ENCODE data around the gene KHSRP. TPM values are rescaled to one million over a fixed set of nuclear protein-coding genes. Genes with fewer than 3 reads are reported as not detected.

The KHSRP gene
- total RNA-seq, result 152 TPM

- intact Hi-C loops (cut with DNase I), result loop anchor here (1.0 to 10.0 kb wide), 4 partner anchors 31 to 520 kb away; partner anchors contain the start of genes GPR108, GTF2F1, NDUFA11 and TRIP10
- peaks cover 13 to 21% of the 10 kb centered on the region in 2 donors for H3K4me1 ChIP-seq
These were observed at the start of gene KHSRP for GRCh38 chr19:6424195-6424938. TSS of gene KHSRP (minus strand) at chr19:6424811. CDS start at chr19:6424701, 110 bp downstream.

GRCh38 chr19:6473647-6474046 lies 49.0 kb upstream of the KHSRP start:
- DNase-seq (ENCODE audit: low spot score in 2 of 2), result no peak
- no peaks in the 10 kb centered on the region for H3K9me3 ChIP-seq
- peaks cover 11% of the 10 kb centered on the region for H3K27me3 ChIP-seq
- intact Hi-C loops (cut with DNase I), result no loop called here
- H3K4me1 ChIP-seq, result no peaks in the 10 kb centered on the region
- no peak overlapping the region for H3K4me3 ChIP-seq
- TF ChIP-seq CTCF (IDR thresholded peaks at IDR 0.05), result no peak
- no peak overlapping the region for H3K27ac ChIP-seq
- no peaks in the 10 kb centered on the region for H3K36me3 ChIP-seq

More at GRCh38 chr19:6424195-6424938, at the start of gene KHSRP:
- Histone ChIP-seq H3K9me3 (no peaks in the 10 kb centered on the region), H3K4me3 (peak within 1 kb of the TSS; percentile 89 to 95), H3K36me3 (peaks cover 19 to 21% of the 10 kb centered on the region in 2 donors), H3K27ac (peak within 1 kb of the TSS; percentile 83 to 87), H3K27me3 (no peaks in the 10 kb centered on the region)
- TF ChIP-seq CTCF (IDR thresholded peaks at IDR 0.05), result no peak
- DNase-seq (ENCODE audit: low spot score in 2 of 2), result no peak

GRCh38 chr19:6472713-6473112 lies 48.1 kb upstream of the KHSRP start:
- H3K36me3 ChIP-seq, result no peaks in the 10 kb centered on the region
- no peak overlapping the region for H3K27ac ChIP-seq
- peaks cover 11% of the 10 kb centered on the region for H3K27me3 ChIP-seq
- no peak for TF ChIP-seq CTCF (IDR thresholded peaks at IDR 0.05)
- no peak for DNase-seq (ENCODE audit: low spot score in 2 of 2)
- H3K9me3 ChIP-seq, result no peaks in the 10 kb centered on the region
- intact Hi-C loops (cut with DNase I), result no loop called here
- H3K4me1 ChIP-seq, result no peaks in the 10 kb centered on the region
- H3K4me3 ChIP-seq, result no peak overlapping the region

GRCh38 chr19:6471076-6471475 lies 46.5 kb upstream of the KHSRP start:
- H3K4me3 ChIP-seq, result no peak overlapping the region
- no peaks in the 10 kb centered on the region for H3K36me3 ChIP-seq
- no peak for DNase-seq (ENCODE audit: low spot score in 2 of 2)
- peaks cover under 1% of the 10 kb centered on the region for H3K27me3 ChIP-seq
- TF ChIP-seq CTCF (IDR thresholded peaks at IDR 0.05), result no peak
- H3K27ac ChIP-seq, result no peak overlapping the region
- H3K9me3 ChIP-seq, result no peaks in the 10 kb centered on the region
- H3K4me1 ChIP-seq, result no peaks in the 10 kb centered on the region
- intact Hi-C loops (cut with DNase I), result no loop called here

GRCh38 chr19:6470173-6470572 lies 45.6 kb upstream of the KHSRP start:
- H3K4me1 ChIP-seq, result no peaks in the 10 kb centered on the region
- no peak for TF ChIP-seq CTCF (IDR thresholded peaks at IDR 0.05)
- no peaks in the 10 kb centered on the region for H3K9me3 ChIP-seq
- no peak for DNase-seq (ENCODE audit: low spot score in 2 of 2)
- no peak overlapping the region for H3K4me3 ChIP-seq
- intact Hi-C loops (cut with DNase I), result no loop called here
- no peaks in the 10 kb centered on the region for H3K36me3 ChIP-seq
- H3K27ac ChIP-seq, result no peak overlapping the region
- no peaks in the 10 kb centered on the region for H3K27me3 ChIP-seq

All from ascending aorta (tissue), 2 donors.